ENCODE measurements around the gene ALDH7A1. TPM values are rescaled to one million over a fixed set of nuclear protein-coding genes. Genes with fewer than 3 reads are reported as not detected.

The ALDH7A1 gene
- total and polyA plus RNA-seq, 10 of the 15 experiments (the other 5 are each of a cell fraction or from before 2014, with no cell fraction given), result 0.18 to 1.0 (median 0.41) TPM; not detected in 1

DNA sequence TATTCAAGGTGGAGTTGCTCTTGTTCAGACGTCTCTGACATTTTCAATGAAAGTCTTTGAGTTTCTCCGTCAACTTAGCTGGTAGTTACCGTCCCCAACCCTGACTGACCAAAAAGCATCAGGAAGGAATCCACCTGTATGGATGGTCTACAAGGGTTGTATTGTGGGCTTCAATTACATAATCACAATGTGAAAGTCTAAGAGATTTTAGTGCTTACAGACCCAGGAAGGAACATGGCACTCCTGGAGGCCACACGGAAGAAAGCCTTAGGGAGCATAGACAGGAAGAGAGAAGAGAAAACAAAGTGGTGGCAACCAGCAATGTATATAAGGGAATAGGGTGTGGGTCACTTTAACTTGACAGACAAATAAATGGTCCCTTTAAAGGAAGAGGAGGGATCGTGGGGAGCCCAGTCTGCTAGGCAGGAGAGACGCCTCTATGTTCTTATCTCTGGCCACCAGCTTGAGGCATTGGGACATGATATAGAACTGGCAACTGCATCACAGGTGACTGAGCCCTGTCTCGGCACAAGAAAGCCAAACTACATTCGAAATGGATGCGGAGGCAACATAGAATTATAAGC, 80.4 kb downstream of the ALDH7A1 start:
- H3K4me2 ChIP-seq (ENCODE audit: control insufficient read depth, insufficient read depth), result no peak overlapping the region
- no TSS peak for BruUV-seq (replicated peaks)
- RAD21 ChIA-PET (ENCODE audit: unreplicated experiment), result interaction anchor here (0.8 kb wide), 1 partner anchor 25 kb away, joined by 4 read pairs; no protein-coding TSS in a partner anchor
- H3K36me3 ChIP-seq (ENCODE audit: control insufficient read depth in 2 of 2, insufficient read depth in 2 of 2, low read length in 1 of 2), result no peaks in the 10 kb centered on the region
- no peak for FAIRE-seq
- WGBS (ENCODE audit: insufficient coverage, insufficient replicate concordance, low lambda C conversion rate, missing lambda C conversion rate), result 58% methylated on average over 9 of the region's 9 CpGs
- H3K27me3 ChIP-seq (replicated peaks in 1 of 2; ENCODE audit: control insufficient read depth in 2 of 2, insufficient read depth in 2 of 2, low read length in 1 of 2), result no peaks in the 10 kb centered on the region
- H3K9me3 ChIP-seq (replicated peaks; ENCODE audit: control insufficient read depth, insufficient read depth, low read length), result no peaks in the 10 kb centered on the region
- H3K4me1 ChIP-seq (ENCODE audit: control insufficient read depth, insufficient read depth, low read length), result no peaks in the 10 kb centered on the region
- no peak for ATAC-seq
- intact Hi-C loops (cut with micrococcal nuclease; ENCODE audit: unreplicated experiment) (no loop called here), in situ Hi-C loops (cut with MboI) (no loop called here)
- DNase-seq (ENCODE audit: low read depth, low spot score), result no peak
- H3K9ac ChIP-seq (ENCODE audit: control insufficient read depth, insufficient read depth, low read length), result no peak overlapping the region
- SMC1A ChIA-PET (ENCODE audit: uncharacterized antibody, unreplicated experiment), result no interaction called here
- CTCF ChIA-PET, result interaction anchor here (0.6 to 3.2 kb wide), 2 partner anchors 14 to 156 kb away, joined by 4 to 16 read pairs; no protein-coding TSS in a partner anchor
- POLR2A ChIA-PET, result no interaction called here
- H3K27ac ChIP-seq (ENCODE audit: control insufficient read depth, insufficient read depth), result no peak overlapping the region
- no peak overlapping the region for H2AFZ ChIP-seq (ENCODE audit: control insufficient read depth, low read depth, low read length)
- no peak overlapping the region for H3K4me3 ChIP-seq
- no peaks in the 10 kb centered on the region for H4K20me1 ChIP-seq (ENCODE audit: control insufficient read depth, insufficient read depth)
- H3K79me2 ChIP-seq (ENCODE audit: control insufficient read depth, insufficient read depth, low read length), result no peaks in the 10 kb centered on the region
- TF ChIP-seq, protein P1, sequence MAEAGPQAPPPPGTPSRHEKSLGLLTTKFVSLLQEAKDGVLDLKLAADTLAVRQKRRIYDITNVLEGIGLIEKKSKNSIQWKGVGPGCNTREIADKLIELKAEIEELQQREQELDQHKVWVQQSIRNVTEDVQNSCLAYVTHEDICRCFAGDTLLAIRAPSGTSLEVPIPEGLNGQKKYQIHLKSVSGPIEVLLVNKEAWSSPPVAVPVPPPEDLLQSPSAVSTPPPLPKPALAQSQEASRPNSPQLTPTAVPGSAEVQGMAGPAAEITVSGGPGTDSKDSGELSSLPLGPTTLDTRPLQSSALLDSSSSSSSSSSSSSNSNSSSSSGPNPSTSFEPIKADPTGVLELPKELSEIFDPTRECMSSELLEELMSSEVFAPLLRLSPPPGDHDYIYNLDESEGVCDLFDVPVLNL (IDR thresholded peaks at IDR 0.05; ENCODE audit: low read depth, low read length), result no peak
- TF ChIP-seq ZNF217 (IDR thresholded peaks at IDR 0.05) (no peak), ZSCAN29 (IDR thresholded peaks at IDR 0.05) (no peak), POU2F2 (IDR thresholded peaks at IDR 0.05; ENCODE audit: borderline replicate concordance, low read depth, low read length) (no peak), SPI1 (IDR thresholded peaks at IDR 0.05; ENCODE audit: borderline replicate concordance, insufficient read depth, low read depth, low read length) (no peak), POLR2AphosphoS2 (IDR thresholded peaks at IDR 0.05; ENCODE audit: low read depth, low read length) (no peak), CBFB (IDR thresholded peaks at IDR 0.05; ENCODE audit: low read depth) (no peak), PRDM15 (CRISPR knock-in tag; IDR thresholded peaks at IDR 0.05) (no peak), YBX1 (IDR thresholded peaks at IDR 0.05) (no peak), HDGF (IDR thresholded peaks at IDR 0.05) (no peak), HDAC2 (IDR thresholded peaks at IDR 0.05) (no peak), TCF3 (IDR thresholded peaks at IDR 0.05; ENCODE audit: borderline replicate concordance, insufficient read depth, low read depth, low read length) (no peak), MTA2 (IDR thresholded peaks at IDR 0.05; ENCODE audit: low read depth) (no peak), GATAD2B (conservative IDR thresholded peaks at IDR 0.05; ENCODE audit: low read depth) (no peak)
- TF ChIP-seq, protein P2, sequence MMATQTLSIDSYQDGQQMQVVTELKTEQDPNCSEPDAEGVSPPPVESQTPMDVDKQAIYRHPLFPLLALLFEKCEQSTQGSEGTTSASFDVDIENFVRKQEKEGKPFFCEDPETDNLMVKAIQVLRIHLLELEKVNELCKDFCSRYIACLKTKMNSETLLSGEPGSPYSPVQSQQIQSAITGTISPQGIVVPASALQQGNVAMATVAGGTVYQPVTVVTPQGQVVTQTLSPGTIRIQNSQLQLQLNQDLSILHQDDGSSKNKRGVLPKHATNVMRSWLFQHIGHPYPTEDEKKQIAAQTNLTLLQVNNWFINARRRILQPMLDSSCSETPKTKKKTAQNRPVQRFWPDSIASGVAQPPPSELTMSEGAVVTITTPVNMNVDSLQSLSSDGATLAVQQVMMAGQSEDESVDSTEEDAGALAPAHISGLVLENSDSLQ (IDR thresholded peaks at IDR 0.05), result no peak
- TF ChIP-seq, protein P3, sequence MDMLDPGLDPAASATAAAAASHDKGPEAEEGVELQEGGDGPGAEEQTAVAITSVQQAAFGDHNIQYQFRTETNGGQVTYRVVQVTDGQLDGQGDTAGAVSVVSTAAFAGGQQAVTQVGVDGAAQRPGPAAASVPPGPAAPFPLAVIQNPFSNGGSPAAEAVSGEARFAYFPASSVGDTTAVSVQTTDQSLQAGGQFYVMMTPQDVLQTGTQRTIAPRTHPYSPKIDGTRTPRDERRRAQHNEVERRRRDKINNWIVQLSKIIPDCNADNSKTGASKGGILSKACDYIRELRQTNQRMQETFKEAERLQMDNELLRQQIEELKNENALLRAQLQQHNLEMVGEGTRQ (IDR thresholded peaks at IDR 0.05; ENCODE audit: borderline replicate concordance, low read depth, low read length), result no peak
- TF ChIP-seq, protein P4, sequence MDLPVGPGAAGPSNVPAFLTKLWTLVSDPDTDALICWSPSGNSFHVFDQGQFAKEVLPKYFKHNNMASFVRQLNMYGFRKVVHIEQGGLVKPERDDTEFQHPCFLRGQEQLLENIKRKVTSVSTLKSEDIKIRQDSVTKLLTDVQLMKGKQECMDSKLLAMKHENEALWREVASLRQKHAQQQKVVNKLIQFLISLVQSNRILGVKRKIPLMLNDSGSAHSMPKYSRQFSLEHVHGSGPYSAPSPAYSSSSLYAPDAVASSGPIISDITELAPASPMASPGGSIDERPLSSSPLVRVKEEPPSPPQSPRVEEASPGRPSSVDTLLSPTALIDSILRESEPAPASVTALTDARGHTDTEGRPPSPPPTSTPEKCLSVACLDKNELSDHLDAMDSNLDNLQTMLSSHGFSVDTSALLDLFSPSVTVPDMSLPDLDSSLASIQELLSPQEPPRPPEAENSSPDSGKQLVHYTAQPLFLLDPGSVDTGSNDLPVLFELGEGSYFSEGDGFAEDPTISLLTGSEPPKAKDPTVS (IDR thresholded peaks at IDR 0.05; ENCODE audit: low read depth, low read length), result no peak
